ENCODE measurements around the gene SPRY1.

The SPRY1 gene

GRCh38 chr4:123352240-123352945 lies 44.2 kb upstream of the SPRY1 start:
- TF ChIP-seq SUZ12 (IDR thresholded peaks at IDR 0.05; ENCODE audit: extremely low read depth, insufficient read depth, insufficient read length) = no peak
- TF ChIP-seq ZNF274 (IDR thresholded peaks at IDR 0.05; ENCODE audit: low read depth, low read length) = no peak
- TF ChIP-seq YY1 (IDR thresholded peaks at IDR 0.05; ENCODE audit: insufficient read depth, insufficient read length) = no peak
- Histone ChIP-seq H3K4me1 (ENCODE audit: insufficient read depth, insufficient read length) (no peaks in the 10 kb centered on the region), H3K4me3 (ENCODE audit: insufficient read length, low read depth) (no peak overlapping the region), H3K9ac (ENCODE audit: insufficient read length, low read depth) (no peak overlapping the region), H3K9me3 (ENCODE audit: insufficient read depth, low read length) (no peaks in the 10 kb centered on the region), H3K36me3 (ENCODE audit: insufficient read depth, insufficient read length, low read length) (no peaks in the 10 kb centered on the region), H3K27me3 (ENCODE audit: insufficient read depth, insufficient read length) (no peaks in the 10 kb centered on the region)
- no peak for DNase-seq (ENCODE audit: low read depth, low spot score)

GRCh38 chr4:123352966-123353365 lies 43.6 kb upstream of the SPRY1 start:
- DNase-seq (ENCODE audit: low read depth, low spot score) = no peak
- Histone ChIP-seq H3K4me3 (ENCODE audit: insufficient read length, low read depth) (no peak overlapping the region), H3K4me1 (ENCODE audit: insufficient read depth, insufficient read length) (no peaks in the 10 kb centered on the region), H3K27me3 (ENCODE audit: insufficient read depth, insufficient read length) (no peaks in the 10 kb centered on the region), H3K9me3 (ENCODE audit: insufficient read depth, low read length) (no peaks in the 10 kb centered on the region), H3K36me3 (ENCODE audit: insufficient read depth, insufficient read length, low read length) (no peaks in the 10 kb centered on the region), H3K9ac (ENCODE audit: insufficient read length, low read depth) (no peak overlapping the region)
- TF ChIP-seq ZNF274 (IDR thresholded peaks at IDR 0.05; ENCODE audit: low read depth, low read length) (no peak), SUZ12 (IDR thresholded peaks at IDR 0.05; ENCODE audit: extremely low read depth, insufficient read depth, insufficient read length) (no peak), YY1 (IDR thresholded peaks at IDR 0.05; ENCODE audit: insufficient read depth, insufficient read length) (no peak)

- Histone ChIP-seq H3K9me3 (ENCODE audit: insufficient read depth, low read length) (no peaks in the 10 kb centered on the region), H3K27me3 (ENCODE audit: insufficient read depth, insufficient read length) (no peaks in the 10 kb centered on the region), H3K4me1 (ENCODE audit: insufficient read depth, insufficient read length) (no peaks in the 10 kb centered on the region), H3K36me3 (ENCODE audit: insufficient read depth, insufficient read length, low read length) (no peaks in the 10 kb centered on the region), H3K4me3 (ENCODE audit: insufficient read length, low read depth) (no peak overlapping the region), H3K9ac (ENCODE audit: insufficient read length, low read depth) (no peak overlapping the region)
- no peak for DNase-seq (ENCODE audit: low read depth, low spot score)
- TF ChIP-seq YY1 (IDR thresholded peaks at IDR 0.05; ENCODE audit: insufficient read depth, insufficient read length) (no peak), SUZ12 (IDR thresholded peaks at IDR 0.05; ENCODE audit: extremely low read depth, insufficient read depth, insufficient read length) (no peak), ZNF274 (IDR thresholded peaks at IDR 0.05; ENCODE audit: low read depth, low read length) (no peak)
These were observed 42.9 kb upstream of the SPRY1 start for GRCh38 chr4:123353656-123354055.

GRCh38 chr4:123354701-123355100 lies 41.9 kb upstream of the SPRY1 start:
- no peak for DNase-seq (ENCODE audit: low read depth, low spot score)
- Histone ChIP-seq H3K36me3 (ENCODE audit: insufficient read depth, insufficient read length, low read length) (no peaks in the 10 kb centered on the region), H3K4me3 (ENCODE audit: insufficient read length, low read depth) (no peak overlapping the region), H3K9ac (ENCODE audit: insufficient read length, low read depth) (no peak overlapping the region), H3K9me3 (ENCODE audit: insufficient read depth, low read length) (no peaks in the 10 kb centered on the region), H3K27me3 (ENCODE audit: insufficient read depth, insufficient read length) (no peaks in the 10 kb centered on the region), H3K4me1 (ENCODE audit: insufficient read depth, insufficient read length) (no peaks in the 10 kb centered on the region)
- TF ChIP-seq ZNF274 (IDR thresholded peaks at IDR 0.05; ENCODE audit: low read depth, low read length) (no peak), SUZ12 (IDR thresholded peaks at IDR 0.05; ENCODE audit: extremely low read depth, insufficient read depth, insufficient read length) (no peak), YY1 (IDR thresholded peaks at IDR 0.05; ENCODE audit: insufficient read depth, insufficient read length) (no peak)

GRCh38 chr4:123356921-123357320 lies 39.7 kb upstream of the SPRY1 start:
- Histone ChIP-seq H3K36me3 (ENCODE audit: insufficient read depth, insufficient read length, low read length) (no peaks in the 10 kb centered on the region), H3K4me3 (ENCODE audit: insufficient read length, low read depth) (no peak overlapping the region), H3K9ac (ENCODE audit: insufficient read length, low read depth) (no peak overlapping the region), H3K27me3 (ENCODE audit: insufficient read depth, insufficient read length) (no peaks in the 10 kb centered on the region), H3K4me1 (ENCODE audit: insufficient read depth, insufficient read length) (no peaks in the 10 kb centered on the region), H3K9me3 (ENCODE audit: insufficient read depth, low read length) (peaks cover 1% of the 10 kb centered on the region; the same call in 1 of the 2 replicates)
- no peak for DNase-seq (ENCODE audit: low read depth, low spot score)
- no peak for TF ChIP-seq ZNF274 (IDR thresholded peaks at IDR 0.05; ENCODE audit: low read depth, low read length)

- no peaks in the 10 kb centered on the region for H3K4me1 ChIP-seq (ENCODE audit: insufficient read depth, insufficient read length)
- H3K4me3 ChIP-seq (ENCODE audit: insufficient read length, low read depth) = no peak overlapping the region
- H3K36me3 ChIP-seq (ENCODE audit: insufficient read depth, insufficient read length, low read length) = no peaks in the 10 kb centered on the region
- no peak overlapping the region for H3K9ac ChIP-seq (ENCODE audit: insufficient read length, low read depth)
- H3K9me3 ChIP-seq (ENCODE audit: insufficient read depth, low read length) = peaks cover 9% of the 10 kb centered on the region; the same call in 1 of the 2 replicates
- no peak for DNase-seq (ENCODE audit: low read depth, low spot score)
- TF ChIP-seq YY1 (IDR thresholded peaks at IDR 0.05; ENCODE audit: insufficient read depth, insufficient read length) = no peak
- TF ChIP-seq ZNF274 (IDR thresholded peaks at IDR 0.05; ENCODE audit: low read depth, low read length) = no peak
- no peak for TF ChIP-seq SUZ12 (IDR thresholded peaks at IDR 0.05; ENCODE audit: extremely low read depth, insufficient read depth, insufficient read length)
- H3K27me3 ChIP-seq (ENCODE audit: insufficient read depth, insufficient read length) = no peaks in the 10 kb centered on the region
These were observed 36.9 kb upstream of the SPRY1 start for GRCh38 chr4:123359449-123360315.

- Histone ChIP-seq H3K36me3 (ENCODE audit: insufficient read depth, insufficient read length, low read length) (no peaks in the 10 kb centered on the region), H3K9me3 (ENCODE audit: insufficient read depth, low read length) (peaks cover 9% of the 10 kb centered on the region; the same call in 1 of the 2 replicates), H3K9ac (ENCODE audit: insufficient read length, low read depth) (no peak overlapping the region), H3K4me1 (ENCODE audit: insufficient read depth, insufficient read length) (no peaks in the 10 kb centered on the region), H3K4me3 (ENCODE audit: insufficient read length, low read depth) (no peak overlapping the region), H3K27me3 (ENCODE audit: insufficient read depth, insufficient read length) (no peaks in the 10 kb centered on the region)
- no peak for TF ChIP-seq SUZ12 (IDR thresholded peaks at IDR 0.05; ENCODE audit: extremely low read depth, insufficient read depth, insufficient read length)
- no peak for TF ChIP-seq ZNF274 (IDR thresholded peaks at IDR 0.05; ENCODE audit: low read depth, low read length)
- TF ChIP-seq YY1 (IDR thresholded peaks at IDR 0.05; ENCODE audit: insufficient read depth, insufficient read length) = no peak
- DNase-seq (ENCODE audit: low read depth, low spot score) = no peak
These were observed 35.3 kb upstream of the SPRY1 start for GRCh38 chr4:123361195-123361861.

All from NT2/D1 (cell line).